Muscle of leg (tissue), 11 donors: Measurements from ENCODE around the gene RBPJ. TPM values are rescaled to one million over a fixed set of nuclear protein-coding genes. Genes with fewer than 3 reads are reported as not detected.
A peak's percentile ranks its signal among the peaks of the same experiment; 100 is the strongest.

ENCODE experiments used
- DNase-seq: peaks from one replicate; pipeline ENCODE4 v3.0.0; 2013
- H3K27ac ChIP-seq: one replicate; pipeline ENCODE4 v1.5.1; 2013; ENCODE audit warnings: mild to moderate bottlenecking, low read length, control low read depth
- H3K27me3 ChIP-seq: one replicate; pipeline ENCODE4 v1.6.1; 2013; ENCODE audit warnings: low read length; ENCODE audit not compliant: control insufficient read depth, insufficient read depth
- H3K36me3 ChIP-seq: one replicate; pipeline ENCODE4 v1.6.1; 2013; ENCODE audit warnings: low read length; ENCODE audit not compliant: control insufficient read depth, insufficient read depth
- H3K4me1 ChIP-seq: one replicate; pipeline ENCODE4 v1.6.1; 2013; ENCODE audit warnings: low read length; ENCODE audit not compliant: control insufficient read depth, insufficient read depth
- H3K4me3 ChIP-seq: one replicate; pipeline ENCODE4 v1.5.1; 2013; ENCODE audit warnings: low read length, control low read depth
- H3K9me3 ChIP-seq: replicated peaks from 2 replicates; pipeline ENCODE4 v1.6.1; 2013; ENCODE audit warnings: low read depth, low read length; ENCODE audit not compliant: control insufficient read depth
- WGBS: methylation state at CpG from one replicate; pipeline ENCODE4 v1.1.5; 2013; ENCODE audit warnings: missing lambda C conversion rate; ENCODE audit not compliant: insufficient coverage; 5-methylcytosine and 5-hydroxymethylcytosine counted together
- polyA plus RNA-seq, 8 donors: library from polyadenylated mRNA; unstranded; fragments of 120-200 nt; gene quantifications; one replicate each; pipeline versions ENCODE4 v1.2.1 to v1.2.3, GENCODE V29; 2013; ENCODE audit warnings: inconsistent platforms in 1 of 8, low replicate concordance in 1 of 8; ENCODE audit not compliant: insufficient read length in 8 of 8, insufficient read depth in 1 of 8
- total RNA-seq: library from RNA; stranded (reverse); fragments of 120-200 nt; gene quantifications from one replicate; pipeline ENCODE4 v1.2.4, GENCODE V29; 2013

RBPJ gene
- total and polyA plus RNA-seq, 9 donors: 58.8 to 85.9 (median 69.6) TPM

DNA sequence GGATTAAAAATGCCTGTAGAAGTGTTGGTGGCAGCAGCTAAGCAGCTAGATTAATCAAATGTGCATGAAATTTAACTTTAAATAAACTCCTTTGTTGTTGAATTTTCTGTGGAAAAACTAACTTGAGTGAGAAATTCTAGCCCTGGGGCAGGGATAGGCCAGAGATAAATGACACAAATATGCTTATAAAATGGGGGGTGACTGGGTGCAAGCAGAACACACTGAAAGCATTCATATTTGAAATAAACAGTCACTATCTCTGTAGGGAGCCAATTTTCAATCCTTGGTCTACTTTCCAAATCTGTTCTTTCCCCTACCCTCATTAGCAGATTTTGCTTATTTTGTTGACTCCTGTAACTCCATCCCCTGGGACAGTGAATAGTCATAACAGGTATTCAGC lies 47.9 kb downstream of the RBPJ start:
- Histone ChIP-seq H3K36me3 (no peaks in the 10 kb centered on the region), H3K4me1 (peaks cover 4% of the 10 kb centered on the region), H3K9me3 (no peaks in the 10 kb centered on the region), H3K27ac (peak overlapping the region; percentile 4), H3K4me3 (no peak overlapping the region), H3K27me3 (no peaks in the 10 kb centered on the region)
- no peak for DNase-seq

DNA sequence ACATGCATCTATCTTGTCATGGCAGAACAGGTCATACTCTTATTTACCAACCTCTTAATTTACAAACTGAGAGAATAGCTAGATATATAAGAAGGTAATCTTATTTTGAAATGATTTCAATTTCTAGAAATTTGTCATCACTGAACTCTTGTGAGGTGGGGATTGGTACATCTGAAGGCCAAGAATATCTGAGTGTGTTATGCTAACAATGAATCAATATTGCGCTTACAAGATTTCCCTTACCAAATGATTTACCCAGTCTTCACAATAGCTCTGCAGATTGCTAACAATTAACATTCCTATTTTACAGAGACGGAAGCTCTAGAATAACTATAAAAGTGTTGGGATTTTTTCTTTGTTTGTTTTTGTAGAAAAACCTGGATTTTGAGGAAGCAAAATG lies 48.3 kb downstream of the RBPJ start:
- Histone ChIP-seq H3K36me3 (no peaks in the 10 kb centered on the region), H3K4me1 (peaks cover 4% of the 10 kb centered on the region), H3K4me3 (no peak overlapping the region), H3K27me3 (no peaks in the 10 kb centered on the region), H3K27ac (no peak overlapping the region), H3K9me3 (no peaks in the 10 kb centered on the region)
- no peak for DNase-seq
- WGBS: no CpG with 5 or more reads among the region's 2 CpGs

GRCh38 chr4:26369581-26369980 lies 48.8 kb downstream of the RBPJ start:
- Histone ChIP-seq H3K4me1 (peaks cover 4% of the 10 kb centered on the region), H3K36me3 (no peaks in the 10 kb centered on the region), H3K27me3 (no peaks in the 10 kb centered on the region), H3K27ac (no peak overlapping the region), H3K9me3 (no peaks in the 10 kb centered on the region), H3K4me3 (no peak overlapping the region)
- no peak for DNase-seq

DNA sequence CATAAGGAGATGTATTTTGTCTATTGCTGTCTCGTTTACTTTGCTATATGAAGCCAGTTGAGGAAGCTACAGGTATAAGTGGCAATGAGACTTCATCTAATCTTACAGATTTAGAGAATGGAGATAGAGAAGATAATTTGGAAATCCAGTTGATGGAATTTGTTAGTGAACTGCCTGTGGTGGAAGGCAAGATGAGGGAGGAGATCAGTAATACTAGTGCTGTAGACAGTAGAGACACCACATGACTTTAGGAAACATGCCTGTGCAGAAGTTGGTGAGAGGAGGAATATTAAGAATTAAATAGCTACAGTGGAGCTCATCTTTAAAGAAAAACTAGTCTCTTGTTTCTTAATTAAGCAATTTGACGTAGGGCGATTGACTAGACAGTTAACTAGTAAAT lies 51.3 kb downstream of the RBPJ start:
- Histone ChIP-seq H3K27me3 (no peaks in the 10 kb centered on the region), H3K36me3 (no peaks in the 10 kb centered on the region), H3K4me1 (peaks cover 6% of the 10 kb centered on the region), H3K9me3 (no peaks in the 10 kb centered on the region), H3K27ac (no peak overlapping the region), H3K4me3 (no peak overlapping the region)
- no CpG with 5 or more reads among the region's 3 CpGs for WGBS
- DNase-seq: no peak

GRCh38 chr4:26372525-26373172 lies 51.8 kb downstream of the RBPJ start:
- Histone ChIP-seq H3K27ac (no peak overlapping the region), H3K36me3 (no peaks in the 10 kb centered on the region), H3K9me3 (no peaks in the 10 kb centered on the region), H3K27me3 (no peaks in the 10 kb centered on the region), H3K4me1 (peaks cover 6% of the 10 kb centered on the region), H3K4me3 (no peak overlapping the region)
- no CpG with 5 or more reads among the region's 5 CpGs for WGBS
- peak; percentile 64 for DNase-seq

DNA sequence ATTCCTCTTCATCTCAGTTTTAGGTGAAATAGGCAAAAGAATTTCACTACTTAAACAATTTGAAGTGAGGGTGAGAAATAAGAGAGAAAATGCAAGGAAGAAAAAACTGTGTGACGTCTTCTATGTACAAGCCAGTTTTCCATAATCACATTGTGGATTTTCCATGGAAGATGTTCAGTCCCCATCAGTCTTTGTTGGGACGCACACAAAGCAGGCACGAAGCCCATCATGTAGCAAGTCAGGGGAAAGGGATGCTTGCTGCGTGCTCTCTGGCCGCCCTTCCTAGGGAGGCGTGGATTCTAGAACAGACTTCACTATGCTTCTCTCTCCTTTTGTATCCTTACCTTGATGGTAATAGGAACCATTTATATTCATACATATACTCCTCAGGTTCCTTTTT lies 54.7 kb downstream of the RBPJ start:
- DNase-seq: peak; percentile 90
- peaks cover 6% of the 10 kb centered on the region for H3K4me1 ChIP-seq

GRCh38 chr4:26377328-26378311 lies 56.8 kb downstream of the RBPJ start:
- Histone ChIP-seq H3K9me3 (no peaks in the 10 kb centered on the region), H3K4me3 (no peak overlapping the region), H3K36me3 (peaks cover 4% of the 10 kb centered on the region), H3K4me1 (peaks cover 4% of the 10 kb centered on the region), H3K27me3 (no peaks in the 10 kb centered on the region), H3K27ac (no peak overlapping the region)
- peak; percentile 54 for DNase-seq
- WGBS: 83% methylated on average over 1 of the region's 4 CpGs

More for the DNA sequence above, 54.7 kb downstream of the RBPJ start:
- WGBS: 74% methylated on average over 2 of the region's 6 CpGs
- no peaks in the 10 kb centered on the region for H3K27me3 ChIP-seq
- H3K9me3 ChIP-seq: no peaks in the 10 kb centered on the region
- peaks cover 4% of the 10 kb centered on the region for H3K36me3 ChIP-seq
- H3K27ac ChIP-seq: no peak overlapping the region
- no peak overlapping the region for H3K4me3 ChIP-seq

GRCh38 chr4:26379837-26380236 lies 59.0 kb downstream of the RBPJ start:
- peaks cover 2% of the 10 kb centered on the region for H3K4me1 ChIP-seq
- WGBS: 100% methylated on average over 1 of the region's 2 CpGs
- no peaks in the 10 kb centered on the region for H3K27me3 ChIP-seq

DNA sequence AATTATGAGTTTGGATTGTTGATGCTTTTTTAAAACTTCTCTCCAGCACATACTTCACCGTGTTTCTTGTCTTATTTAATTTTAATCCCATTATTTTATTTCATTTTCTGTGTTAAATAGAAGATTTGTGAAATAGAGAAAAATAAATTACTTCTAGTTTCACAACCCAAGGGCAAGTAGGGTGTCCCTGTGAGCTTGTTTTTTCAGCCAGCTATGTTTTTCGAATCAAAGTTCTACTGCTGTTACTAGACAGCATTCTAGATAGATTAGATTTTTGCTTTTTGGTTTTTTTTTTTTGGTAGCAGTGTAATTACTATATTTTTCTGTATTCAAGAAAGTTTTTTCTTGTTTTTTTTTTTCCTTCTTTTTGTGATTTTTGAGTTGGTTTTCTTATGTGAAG lies 59.9 kb downstream of the RBPJ start:
- no CpG with 5 or more reads among the region's 2 CpGs for WGBS
- Histone ChIP-seq H3K4me1 (no peaks in the 10 kb centered on the region), H3K4me3 (no peak overlapping the region), H3K36me3 (peaks cover 4% of the 10 kb centered on the region), H3K9me3 (no peaks in the 10 kb centered on the region), H3K27me3 (no peaks in the 10 kb centered on the region), H3K27ac (no peak overlapping the region)
- no peak for DNase-seq

More at GRCh38 chr4:26379837-26380236, 59.0 kb downstream of the RBPJ start:
- Histone ChIP-seq H3K4me3 (no peak overlapping the region), H3K27ac (no peak overlapping the region), H3K36me3 (peaks cover 4% of the 10 kb centered on the region), H3K9me3 (no peaks in the 10 kb centered on the region)
- no peak for DNase-seq

GRCh38 chr4:26384380-26385057 lies 63.7 kb downstream of the RBPJ start:
- no peak for DNase-seq
- Histone ChIP-seq H3K9me3 (no peaks in the 10 kb centered on the region), H3K36me3 (peaks cover 9% of the 10 kb centered on the region), H3K27me3 (no peaks in the 10 kb centered on the region), H3K4me3 (no peak overlapping the region), H3K27ac (no peak overlapping the region), H3K4me1 (no peaks in the 10 kb centered on the region)
- WGBS: no CpG with 5 or more reads among the region's 7 CpGs
